Prostate gland (tissue), 2 donors: Measurements from ENCODE around the gene VCAN. TPM values are rescaled to one million over a fixed set of nuclear protein-coding genes. Genes with fewer than 3 reads are reported as not detected.

Experiments
- DNase-seq: peaks from one replicate; pipeline ENCODE4 v3.0.0-alpha.2; 2019; ENCODE audit warnings: low spot score
- H3K27ac ChIP-seq, 2 donors: fragments of 200-600 bp; sonication (generic); 2 replicates each; pipeline ENCODE4 v1.5.1; 2017 to 2019
- H3K27me3 ChIP-seq: fragments of 200-600 bp; sonication (generic); replicated peaks from 2 replicates; pipeline ENCODE4 v1.5.1; 2019; ENCODE audit not compliant: insufficient read depth
- H3K36me3 ChIP-seq, 2 donors: fragments of 200-600 bp; sonication (generic); 1 replicate in 1 of 2; 2 replicates in 1 of 2; pipeline versions ENCODE4 v1.5.1 to v1.8.1; 2017 to 2019
- H3K4me1 ChIP-seq: fragments of 200-600 bp; sonication (generic); replicated peaks from 2 replicates; pipeline ENCODE4 v1.5.1; 2019
- H3K4me3 ChIP-seq, 2 donors: fragments of 200-600 bp; sonication (generic); 2 replicates each; pipeline ENCODE4 v1.5.1; 2017 to 2019
- H3K9me3 ChIP-seq: fragments of 200-600 bp; sonication (generic); 2 replicates; pipeline ENCODE4 v1.5.1; 2017
- CTCF ChIP-seq, 4 experiments: fragments of 200-600 bp in 2 of 4; fragments of 450-650 bp in 2 of 4; sonication (generic) in 2 of 4; IDR thresholded peaks; 1 replicate in 3 of 4; 2 replicates in 1 of 4; pipeline ENCODE4 v1.5.1; 2016 to 2019; ENCODE audit warnings: antibody characterized with exemption in 4 of 4, mild to moderate bottlenecking in 2 of 4, moderate library complexity in 2 of 4
- POLR2A ChIP-seq: fragments of 450-650 bp; IDR thresholded peaks from one replicate; pipeline ENCODE4 v1.6.1; 2016; ENCODE audit warnings: antibody characterized with exemption, mild to moderate bottlenecking
- POLR2AphosphoS5 ChIP-seq: sonication (generic); formaldehyde crosslinking; IDR thresholded peaks from one replicate; pipeline ENCODE4 v1.6.1; 2017; ENCODE audit warnings: antibody characterized with exemption
- WGBS: methylation state at CpG from one replicate; pipeline ENCODE4 v1.1.5; 2018; 5-methylcytosine and 5-hydroxymethylcytosine counted together
- intact Hi-C: fragments of 100-400 bp; cut with DNase I; formaldehyde crosslinking; loops from one replicate; pipeline ENCODE4 v1.14.2; 2022
- total RNA-seq, 2 donors: library from RNA; depleted of rRNA; stranded (reverse); fragments of >200 nt; gene quantifications; one replicate each; pipeline ENCODE4 v1.1.0, GENCODE V29; 2016

VCAN gene
- total RNA-seq, 2 donors from 2014 or later, result 24.4 to 72.9 TPM

GRCh38 chr5:83518319-83519061 lies 46.9 kb downstream of the VCAN start:
- TF ChIP-seq CTCF (IDR thresholded peaks at IDR 0.05), result no peak
- no peak for TF ChIP-seq POLR2AphosphoS5
- no peak for TF ChIP-seq POLR2A
- intact Hi-C loops, result no loop called here
- no peak for DNase-seq

GRCh38 chr5:83522446-83522845 lies 50.9 kb downstream of the VCAN start:
- H3K27me3 ChIP-seq, result no peaks in the 10 kb centered on the region
- 66% methylated on average over 2 of the region's 2 CpGs for WGBS
- TF ChIP-seq POLR2AphosphoS5 (no peak), CTCF (IDR thresholded peaks at IDR 0.05) (no peak), POLR2A (no peak)
- no peaks in the 10 kb centered on the region for H3K36me3 ChIP-seq
- intact Hi-C loops, result no loop called here
- no peak overlapping the region for H3K27ac ChIP-seq
- no peaks in the 10 kb centered on the region for H3K9me3 ChIP-seq
- DNase-seq, result no peak
- no peaks in the 10 kb centered on the region for H3K4me1 ChIP-seq
- no peak overlapping the region for H3K4me3 ChIP-seq

More at GRCh38 chr5:83518319-83519061, 46.9 kb downstream of the VCAN start:
- no peaks in the 10 kb centered on the region for H3K4me1 ChIP-seq
- no peaks in the 10 kb centered on the region for H3K9me3 ChIP-seq
- H3K27ac ChIP-seq, result no peak overlapping the region
- WGBS, result 63% methylated on average over 3 of the region's 3 CpGs
- H3K27me3 ChIP-seq, result no peaks in the 10 kb centered on the region
- H3K4me3 ChIP-seq, result no peak overlapping the region
- no peaks in the 10 kb centered on the region for H3K36me3 ChIP-seq

- H3K36me3 ChIP-seq, result no peaks in the 10 kb centered on the region
- no peak overlapping the region for H3K27ac ChIP-seq
- TF ChIP-seq CTCF (IDR thresholded peaks at IDR 0.05), result no peak
- TF ChIP-seq POLR2AphosphoS5, result no peak
- no peak for TF ChIP-seq POLR2A
- no peak overlapping the region for H3K4me3 ChIP-seq
- H3K9me3 ChIP-seq, result no peaks in the 10 kb centered on the region
- intact Hi-C loops, result no loop called here
- no peak for DNase-seq
- no peaks in the 10 kb centered on the region for H3K4me1 ChIP-seq
- H3K27me3 ChIP-seq, result no peaks in the 10 kb centered on the region
- 66% methylated on average over 1 of the region's 1 CpG for WGBS
These were observed 52.4 kb downstream of the VCAN start for GRCh38 chr5:83523929-83524328.

GRCh38 chr5:83524345-83524744 lies 52.8 kb downstream of the VCAN start:
- 94% methylated on average over 2 of the region's 2 CpGs for WGBS
- H3K9me3 ChIP-seq, result no peaks in the 10 kb centered on the region
- no peaks in the 10 kb centered on the region for H3K27me3 ChIP-seq
- DNase-seq, result no peak
- H3K4me3 ChIP-seq, result no peak overlapping the region
- intact Hi-C loops, result no loop called here
- H3K27ac ChIP-seq, result no peak overlapping the region
- H3K36me3 ChIP-seq, result no peaks in the 10 kb centered on the region
- TF ChIP-seq CTCF (IDR thresholded peaks at IDR 0.05), result no peak
- TF ChIP-seq POLR2AphosphoS5, result no peak
- TF ChIP-seq POLR2A, result no peak
- no peaks in the 10 kb centered on the region for H3K4me1 ChIP-seq

- TF ChIP-seq POLR2AphosphoS5, result no peak
- no peak for TF ChIP-seq POLR2A
- TF ChIP-seq CTCF (IDR thresholded peaks at IDR 0.05), result no peak
- H3K4me1 ChIP-seq, result no peaks in the 10 kb centered on the region
- intact Hi-C loops, result no loop called here
- WGBS, result 22% methylated on average over 2 of the region's 2 CpGs
- no peak overlapping the region for H3K4me3 ChIP-seq
- H3K36me3 ChIP-seq, result no peaks in the 10 kb centered on the region
- H3K27me3 ChIP-seq, result no peaks in the 10 kb centered on the region
- no peak for DNase-seq
- no peak overlapping the region for H3K27ac ChIP-seq
- H3K9me3 ChIP-seq, result no peaks in the 10 kb centered on the region
These were observed 53.4 kb downstream of the VCAN start for GRCh38 chr5:83524991-83525390.
